Kidney epithelial cell (primary cell): ENCODE measurements around the gene DBX1. TPM values are rescaled to one million over a fixed set of nuclear protein-coding genes. Genes with fewer than 3 reads are reported as not detected.
"Not testable (repeated sequence)": the region's sequence is repeated elsewhere in the genome, so short reads cannot be mapped to it uniquely, and the experiment has no call there.

ENCODE experiments used
- DNase-seq: peaks from one replicate; pipeline ENCODE4 v3.0.0-alpha.2; 2010; ENCODE audit warnings: low read depth
- H3K27me3 ChIP-seq: 2 replicates; pipeline ENCODE4 v1.6.0; 2011; ENCODE audit warnings: low read length; ENCODE audit not compliant: control insufficient read depth, insufficient read depth
- H3K36me3 ChIP-seq: 2 replicates; pipeline ENCODE4 v1.5.1; 2011; ENCODE audit warnings: low read length; ENCODE audit not compliant: control insufficient read depth, insufficient read depth
- H3K4me3 ChIP-seq: 2 replicates; pipeline ENCODE4 v1.5.1; 2011; ENCODE audit warnings: low read depth, mild to moderate bottlenecking, control low read depth, low read length
- total RNA-seq: library from RNA; depleted of rRNA; stranded (reverse); fragments of >200 nt; gene quantifications from 2 replicates; pipeline ENCODE4 v1.2.3, GENCODE V29; 2015
- TF ChIP-seq, protein P1 (sequence below): IDR thresholded peaks from 2 replicates; pipeline ENCODE4 v1.5.1; 2011; ENCODE audit warnings: mild to moderate bottlenecking, moderate library complexity, low read length, control low read depth, inconsistent platforms; ENCODE audit not compliant: insufficient read depth, poor library complexity, severe bottlenecking

DBX1 gene
- total RNA-seq, 1 donor from 2014 or later = not detected

DNA sequence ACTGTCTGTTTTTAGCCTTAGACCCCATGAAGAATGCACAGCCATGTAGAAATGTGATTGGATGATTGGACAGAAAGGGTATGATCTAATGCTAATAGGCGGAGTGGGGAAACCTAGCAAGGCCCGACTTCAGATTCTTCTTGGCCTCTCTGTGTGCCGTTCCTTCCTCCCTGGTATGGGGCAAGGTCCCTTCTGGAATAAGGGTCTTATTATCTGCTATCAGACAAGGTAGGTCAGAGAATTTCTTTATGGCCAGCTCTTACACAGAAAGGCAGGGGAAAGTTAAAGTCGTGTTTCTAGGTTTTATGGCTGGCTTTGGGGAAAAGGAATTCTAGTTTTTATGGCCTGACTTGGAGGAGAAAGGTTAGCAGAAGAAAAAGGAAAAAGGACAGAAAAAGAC lies 30.6 kb downstream of the DBX1 start:
- no peak overlapping the region for H3K4me3 ChIP-seq
- TF ChIP-seq, protein P1, sequence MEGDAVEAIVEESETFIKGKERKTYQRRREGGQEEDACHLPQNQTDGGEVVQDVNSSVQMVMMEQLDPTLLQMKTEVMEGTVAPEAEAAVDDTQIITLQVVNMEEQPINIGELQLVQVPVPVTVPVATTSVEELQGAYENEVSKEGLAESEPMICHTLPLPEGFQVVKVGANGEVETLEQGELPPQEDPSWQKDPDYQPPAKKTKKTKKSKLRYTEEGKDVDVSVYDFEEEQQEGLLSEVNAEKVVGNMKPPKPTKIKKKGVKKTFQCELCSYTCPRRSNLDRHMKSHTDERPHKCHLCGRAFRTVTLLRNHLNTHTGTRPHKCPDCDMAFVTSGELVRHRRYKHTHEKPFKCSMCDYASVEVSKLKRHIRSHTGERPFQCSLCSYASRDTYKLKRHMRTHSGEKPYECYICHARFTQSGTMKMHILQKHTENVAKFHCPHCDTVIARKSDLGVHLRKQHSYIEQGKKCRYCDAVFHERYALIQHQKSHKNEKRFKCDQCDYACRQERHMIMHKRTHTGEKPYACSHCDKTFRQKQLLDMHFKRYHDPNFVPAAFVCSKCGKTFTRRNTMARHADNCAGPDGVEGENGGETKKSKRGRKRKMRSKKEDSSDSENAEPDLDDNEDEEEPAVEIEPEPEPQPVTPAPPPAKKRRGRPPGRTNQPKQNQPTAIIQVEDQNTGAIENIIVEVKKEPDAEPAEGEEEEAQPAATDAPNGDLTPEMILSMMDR = no peak
- H3K36me3 ChIP-seq = no peaks in the 10 kb centered on the region
- no peak for DNase-seq
- no peaks in the 10 kb centered on the region for H3K27me3 ChIP-seq

DNA sequence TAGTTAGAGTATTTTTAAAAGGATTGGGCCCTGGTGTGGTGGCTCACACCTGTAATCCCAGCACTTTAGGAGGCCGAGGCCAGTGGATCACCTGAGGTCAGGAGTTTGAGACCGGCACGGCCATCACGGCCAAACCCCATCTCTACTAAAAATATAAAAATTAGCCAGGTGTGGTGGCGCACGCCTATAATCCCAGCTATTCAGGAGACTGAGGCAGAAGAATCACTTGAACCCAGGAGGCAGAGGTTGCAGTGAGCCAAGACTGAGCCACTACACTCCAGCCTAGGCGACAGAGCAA lies 31.8 kb downstream of the DBX1 start:
- not testable (repeated sequence) for DNase-seq, H3K36me3 ChIP-seq, H3K4me3 ChIP-seq, H3K27me3 ChIP-seq

DNA sequence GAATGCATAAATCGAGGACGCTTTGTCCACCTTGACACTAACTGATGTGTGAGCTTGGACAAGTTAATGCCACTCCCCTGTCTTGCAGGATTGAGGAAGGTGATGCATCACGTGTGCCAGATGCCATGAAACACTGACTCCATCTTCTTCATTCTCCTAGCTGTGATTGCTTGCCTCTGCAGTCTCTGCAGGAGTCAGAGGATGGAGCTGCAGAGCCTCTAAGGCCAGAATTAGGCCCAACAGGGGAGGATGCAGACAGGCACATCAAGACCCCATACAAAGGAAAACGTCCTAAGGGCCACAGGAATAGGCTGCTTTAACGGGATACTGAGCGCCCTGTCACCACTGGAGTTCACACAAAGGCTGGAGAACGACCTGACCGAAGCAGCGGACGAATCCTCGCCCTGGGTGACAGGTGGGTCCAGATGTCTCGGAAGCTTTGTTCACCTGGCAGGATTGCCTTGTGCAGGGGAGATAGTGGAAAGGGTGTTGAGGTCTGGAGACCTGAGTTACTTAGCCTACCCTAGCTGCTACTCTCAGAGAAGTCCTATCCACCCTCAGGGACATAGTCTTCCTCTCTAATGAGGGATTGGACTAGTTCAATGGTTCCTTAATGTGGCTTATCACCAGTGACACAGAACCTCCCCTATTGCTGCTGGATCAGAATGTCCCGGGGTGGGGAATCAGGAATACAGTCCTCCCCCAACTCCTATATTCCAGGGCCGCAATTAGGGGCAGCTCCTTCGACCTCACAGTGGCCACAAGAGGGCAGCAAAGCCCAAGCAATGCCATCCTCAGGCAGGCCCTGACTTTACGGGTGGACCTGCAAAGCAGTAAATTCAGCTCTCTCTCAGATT lies 32.4 kb downstream of the DBX1 start:
- TF ChIP-seq, protein P1 = peak; percentile 86
- no peaks in the 10 kb centered on the region for H3K36me3 ChIP-seq
- no peaks in the 10 kb centered on the region for H3K27me3 ChIP-seq
- no peak overlapping the region for H3K4me3 ChIP-seq
- no peak for DNase-seq

DNA sequence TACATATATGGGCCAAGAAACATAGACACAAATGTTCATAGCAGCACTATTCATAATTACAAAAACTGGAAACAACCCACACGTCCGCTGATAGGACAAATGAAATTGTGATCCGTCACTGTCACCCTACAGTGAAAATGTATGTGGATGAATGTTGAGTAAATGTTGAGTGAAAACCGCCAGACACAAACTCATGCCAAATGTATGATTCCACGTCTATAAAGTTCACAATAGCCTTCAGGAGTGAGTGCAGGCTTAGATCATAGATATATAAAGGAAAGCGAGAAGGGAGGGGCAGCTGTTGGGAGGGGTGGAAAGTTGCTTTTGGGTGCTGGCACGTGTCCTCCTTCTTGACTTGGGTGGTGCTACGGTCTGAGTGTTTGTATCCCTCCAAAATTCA lies 33.6 kb downstream of the DBX1 start:
- TF ChIP-seq, protein P1 = no peak
- H3K27me3 ChIP-seq = no peaks in the 10 kb centered on the region
- no peaks in the 10 kb centered on the region for H3K36me3 ChIP-seq
- DNase-seq = no peak
- no peak overlapping the region for H3K4me3 ChIP-seq

DNA sequence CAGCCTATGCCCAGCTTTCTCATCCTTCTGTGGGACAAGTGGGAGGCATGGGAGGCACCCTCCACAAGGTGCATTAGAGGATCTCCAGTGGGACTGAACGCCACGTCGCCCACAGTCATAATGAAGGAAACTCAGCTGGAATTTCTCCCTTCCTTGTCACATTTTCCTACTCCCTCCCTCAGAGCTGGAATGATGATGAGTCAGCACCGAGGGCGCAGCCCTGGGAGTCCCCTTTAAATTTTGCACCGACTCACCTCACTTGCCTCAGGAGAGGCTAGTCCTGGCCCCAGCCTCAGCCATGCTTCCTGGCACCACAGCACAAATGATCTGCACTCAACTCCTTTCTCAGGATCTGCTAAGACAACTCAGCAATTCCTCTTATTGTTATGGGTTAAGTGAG lies 34.3 kb downstream of the DBX1 start:
- Histone ChIP-seq H3K4me3 (no peak overlapping the region), H3K27me3 (no peaks in the 10 kb centered on the region), H3K36me3 (no peaks in the 10 kb centered on the region)
- TF ChIP-seq, protein P1 = no peak
- peak; percentile 50 for DNase-seq

DNA sequence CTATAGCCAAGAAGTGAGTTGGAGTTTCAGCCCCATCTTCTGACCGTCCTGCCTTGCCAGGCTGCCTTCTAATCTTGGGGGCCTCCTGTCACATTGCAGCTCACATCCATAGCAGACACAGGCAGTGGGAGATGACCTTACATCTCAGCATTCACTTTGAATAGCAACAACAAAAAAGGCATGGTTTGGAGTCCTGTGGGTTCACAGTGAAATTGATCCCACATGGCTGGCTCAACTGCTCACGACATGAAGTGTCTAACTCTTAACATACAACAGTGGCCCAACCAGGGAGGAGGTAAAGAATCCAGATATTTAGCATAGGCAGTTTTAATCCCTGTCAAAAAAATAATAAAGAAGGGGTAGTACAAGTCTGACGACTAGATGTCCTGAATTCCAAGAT lies 38.1 kb downstream of the DBX1 start:
- no peak for DNase-seq
- no peaks in the 10 kb centered on the region for H3K27me3 ChIP-seq
- TF ChIP-seq, protein P1 = no peak
- no peak overlapping the region for H3K4me3 ChIP-seq
- peaks cover 2% of the 10 kb centered on the region for H3K36me3 ChIP-seq
